Loucy (cell line): ENCODE results near the gene JPH4.

ENCODE experiments used
- H2AFZ ChIP-seq: fragments of 200-600 bp; sonication (generic); 2 replicates; pipeline ENCODE4 v1.6.0; 2016; ENCODE audit warnings: antibody characterized with exemption, mild to moderate bottlenecking, low read length, moderate library complexity
- H3F3A ChIP-seq: fragments of 200-600 bp; 2 replicates; pipeline ENCODE4 v1.6.0; 2016; ENCODE audit warnings: antibody characterized with exemption, low read depth, mild to moderate bottlenecking
- H3K27me3 ChIP-seq: fragments of 200-600 bp; sonication (generic); 2 replicates; pipeline ENCODE4 v1.6.1; 2014; ENCODE audit warnings: low read length, mild to moderate bottlenecking; ENCODE audit not compliant: insufficient read depth, poor library complexity, severe bottlenecking
- H3K36me3 ChIP-seq: fragments of 200-600 bp; sonication (generic); 2 replicates; pipeline ENCODE4 v1.6.1; 2016; ENCODE audit warnings: low read length; ENCODE audit not compliant: insufficient read depth
- H3K4me1 ChIP-seq: fragments of 200-600 bp; sonication (generic); 2 replicates; pipeline ENCODE4 v1.5.1; 2014; ENCODE audit warnings: low read length, mild to moderate bottlenecking; ENCODE audit not compliant: insufficient read depth, poor library complexity, severe bottlenecking
- H3K4me2 ChIP-seq: fragments of 200-600 bp; sonication (generic); 2 replicates; pipeline ENCODE4 v1.6.0; 2014; ENCODE audit warnings: antibody characterized with exemption, low read length, low read depth, mild to moderate bottlenecking; ENCODE audit not compliant: poor library complexity, severe bottlenecking
- H3K4me3 ChIP-seq: fragments of 200-600 bp; sonication (generic); 2 replicates; pipeline ENCODE4 v1.5.1; 2014; ENCODE audit warnings: low read length, mild to moderate bottlenecking, mixed read lengths; ENCODE audit not compliant: poor library complexity, severe bottlenecking
- H3K79me2 ChIP-seq: fragments of 200-600 bp; sonication (generic); 2 replicates; pipeline ENCODE4 v1.6.1; 2014; ENCODE audit warnings: low read length; ENCODE audit not compliant: insufficient read depth
- H3K9ac ChIP-seq: fragments of 200-600 bp; sonication (generic); 2 replicates; pipeline ENCODE4 v1.6.0; 2014; ENCODE audit warnings: mild to moderate bottlenecking, low read depth, low read length, moderate library complexity; ENCODE audit not compliant: poor library complexity, severe bottlenecking
- H3K9me2 ChIP-seq: fragments of 200-600 bp; sonication (generic); replicated peaks from 2 replicates; pipeline ENCODE4 v1.6.1; 2016; ENCODE audit warnings: low read depth, low read length, mixed read lengths
- H3K9me3 ChIP-seq: fragments of 200-600 bp; sonication (generic); 2 replicates; pipeline ENCODE4 v1.6.1; 2014; ENCODE audit warnings: mild to moderate bottlenecking, antibody characterized with exemption, low read length, low read depth; ENCODE audit not compliant: insufficient read depth
- H4K20me1 ChIP-seq: fragments of 200-600 bp; sonication (generic); 2 replicates; pipeline ENCODE4 v1.6.0; 2014; ENCODE audit warnings: antibody characterized with exemption, low read length, mild to moderate bottlenecking; ENCODE audit not compliant: insufficient read depth, poor library complexity, severe bottlenecking
- CTCF ChIP-seq: fragments of 200-600 bp; sonication (generic); conservative IDR thresholded peaks from 2 replicates; pipeline ENCODE4 v1.5.1; 2014; ENCODE audit warnings: mild to moderate bottlenecking, antibody characterized with exemption, low read length
- EZH2phosphoT487 ChIP-seq: fragments of 200-600 bp; IDR thresholded peaks from 2 replicates; pipeline ENCODE4 v1.6.1; 2018; ENCODE audit warnings: antibody characterized with exemption, mild to moderate bottlenecking, moderate library complexity, borderline replicate concordance

Gene JPH4

GRCh38 chr14:23602181-23603095 lies 23.8 kb upstream of the JPH4 start:
- no peaks in the 10 kb centered on the region for H3K36me3 ChIP-seq
- no peak overlapping the region for H3K4me3 ChIP-seq
- no peaks in the 10 kb centered on the region for H3K79me2 ChIP-seq
- TF ChIP-seq CTCF (no peak), EZH2phosphoT487 (no peak)
- H3K9me3 ChIP-seq, result no peaks in the 10 kb centered on the region
- no peaks in the 10 kb centered on the region for H3K9me2 ChIP-seq
- no peaks in the 10 kb centered on the region for H3F3A ChIP-seq
- peaks cover 15% of the 10 kb centered on the region for H3K4me1 ChIP-seq
- H3K27me3 ChIP-seq, result no peaks in the 10 kb centered on the region
- H3K4me2 ChIP-seq, result peak overlapping the region; percentile 3
- no peak overlapping the region for H3K9ac ChIP-seq
- H2AFZ ChIP-seq, result peak overlapping the region; percentile 90
- H4K20me1 ChIP-seq, result no peaks in the 10 kb centered on the region

- no peaks in the 10 kb centered on the region for H3K9me3 ChIP-seq
- no peaks in the 10 kb centered on the region for H3K36me3 ChIP-seq
- H3K9ac ChIP-seq, result no peak overlapping the region
- H3K9me2 ChIP-seq, result no peaks in the 10 kb centered on the region
- peaks cover 15% of the 10 kb centered on the region for H3K4me1 ChIP-seq
- peak overlapping the region; percentile 3 for H3K4me2 ChIP-seq
- H3K4me3 ChIP-seq, result no peak overlapping the region
- H4K20me1 ChIP-seq, result no peaks in the 10 kb centered on the region
- no peaks in the 10 kb centered on the region for H3F3A ChIP-seq
- TF ChIP-seq EZH2phosphoT487 (no peak), CTCF (no peak)
- H3K27me3 ChIP-seq, result no peaks in the 10 kb centered on the region
- H2AFZ ChIP-seq, result peak overlapping the region; percentile 90
- H3K79me2 ChIP-seq, result no peaks in the 10 kb centered on the region
These were observed 23.2 kb upstream of the JPH4 start for GRCh38 chr14:23601845-23602180.

GRCh38 chr14:23601424-23601823 lies 22.8 kb upstream of the JPH4 start:
- Histone ChIP-seq H4K20me1 (no peaks in the 10 kb centered on the region), H3K9me3 (no peaks in the 10 kb centered on the region), H3K4me2 (peak overlapping the region; percentile 3), H3K79me2 (no peaks in the 10 kb centered on the region), H2AFZ (peak overlapping the region; percentile 90), H3K9ac (no peak overlapping the region), H3K4me1 (peaks cover 15% of the 10 kb centered on the region), H3K27me3 (no peaks in the 10 kb centered on the region), H3K9me2 (no peaks in the 10 kb centered on the region), H3F3A (no peaks in the 10 kb centered on the region), H3K4me3 (no peak overlapping the region), H3K36me3 (no peaks in the 10 kb centered on the region)
- TF ChIP-seq CTCF (no peak), EZH2phosphoT487 (no peak)
